GM10847 (cell line): Measurements from ENCODE around the gene CERS6.

Experiments
- POLR2A ChIP-seq: IDR thresholded peaks from 2 replicates; pipeline ENCODE4 v1.6.1; 2011; ENCODE audit not compliant: insufficient read length; ENCODE audit errors: extremely low read depth

Gene CERS6

DNA sequence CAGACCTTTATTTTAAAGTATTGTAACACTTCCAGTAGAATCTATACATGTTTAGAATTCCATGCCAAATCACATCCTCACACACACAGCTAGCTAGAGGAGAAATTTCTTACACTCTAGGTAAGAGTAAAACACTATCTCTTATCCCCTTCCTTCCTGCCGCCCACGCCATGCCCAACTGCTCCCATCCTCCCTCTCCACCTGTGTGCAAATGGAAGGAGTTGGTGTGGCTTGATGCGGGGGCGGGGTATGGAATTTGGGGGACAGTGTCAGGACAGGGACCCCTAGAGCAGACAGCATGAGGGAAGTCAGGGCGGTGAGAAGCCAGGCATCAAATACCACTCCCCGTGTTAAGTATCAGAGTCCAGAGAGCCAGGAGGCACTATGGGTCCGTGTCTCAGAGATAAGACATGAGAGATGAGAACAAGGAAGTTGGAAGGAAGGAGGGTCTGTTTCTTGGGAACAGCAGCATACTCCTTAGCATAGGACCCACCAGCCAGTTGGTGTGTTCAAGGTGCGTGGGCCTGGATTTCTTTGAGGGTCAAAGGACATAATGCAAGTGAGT is 297.8 kb downstream of the CERS6 start:
- TF ChIP-seq POLR2A, result no peak

DNA sequence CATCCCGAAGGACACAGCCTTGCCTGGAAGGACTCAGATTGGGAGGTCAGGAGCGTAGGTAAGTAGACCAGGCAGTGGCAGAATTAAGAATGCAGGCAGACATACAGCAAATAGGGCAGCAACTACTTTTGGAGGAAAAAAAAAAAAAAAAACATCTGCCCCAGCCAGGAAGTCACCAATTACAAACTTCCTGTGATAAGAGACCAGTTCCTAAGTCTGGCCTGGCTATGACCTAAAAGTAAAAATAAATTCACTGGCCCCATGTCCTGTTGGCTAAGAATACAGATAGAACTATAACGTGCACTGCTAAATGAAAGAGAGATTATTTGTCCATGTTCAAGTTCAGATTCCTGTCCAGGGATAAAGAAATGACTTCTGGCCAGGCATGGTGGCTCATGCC is 301.2 kb downstream of the CERS6 start:
- TF ChIP-seq POLR2A, result no peak

DNA sequence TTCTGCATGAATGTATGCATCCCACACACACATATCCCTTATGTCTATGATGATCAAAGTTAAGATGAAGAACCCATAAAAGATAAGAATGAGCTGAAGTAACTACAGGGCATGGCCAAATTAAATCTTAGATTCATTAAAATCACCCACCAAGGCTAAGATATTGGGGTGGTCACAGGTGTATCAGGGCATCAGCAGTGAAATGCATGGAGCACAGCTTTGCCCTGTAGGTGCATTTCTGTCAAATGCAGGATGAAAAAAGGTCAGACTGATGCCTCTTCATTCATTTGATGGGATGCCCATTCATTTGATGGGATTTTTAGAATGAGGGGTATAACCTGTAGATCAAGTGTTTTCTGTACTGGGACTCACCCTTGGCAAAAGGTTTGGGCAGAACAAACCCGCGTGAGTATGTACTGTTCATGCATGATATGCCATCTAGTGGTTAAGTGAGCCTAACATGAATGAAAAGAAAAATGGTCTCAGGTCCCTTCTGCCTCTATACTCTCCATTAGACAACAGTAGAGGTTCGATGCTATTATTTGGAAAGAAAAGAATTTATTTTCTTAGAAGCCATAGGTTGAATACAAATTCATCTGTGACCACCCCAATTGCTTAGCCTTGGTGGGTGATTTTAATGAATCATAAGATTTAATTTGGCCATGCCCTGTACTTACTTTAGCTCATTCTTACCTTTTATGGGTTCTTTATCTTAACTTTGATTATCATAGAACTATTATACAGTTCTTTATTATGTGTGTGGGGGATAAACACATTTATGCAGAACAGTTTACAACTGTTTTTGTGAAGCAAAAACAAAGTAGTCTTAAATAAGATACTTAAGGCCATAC is 303.1 kb downstream of the CERS6 start:
- TF ChIP-seq POLR2A, result no peak

DNA sequence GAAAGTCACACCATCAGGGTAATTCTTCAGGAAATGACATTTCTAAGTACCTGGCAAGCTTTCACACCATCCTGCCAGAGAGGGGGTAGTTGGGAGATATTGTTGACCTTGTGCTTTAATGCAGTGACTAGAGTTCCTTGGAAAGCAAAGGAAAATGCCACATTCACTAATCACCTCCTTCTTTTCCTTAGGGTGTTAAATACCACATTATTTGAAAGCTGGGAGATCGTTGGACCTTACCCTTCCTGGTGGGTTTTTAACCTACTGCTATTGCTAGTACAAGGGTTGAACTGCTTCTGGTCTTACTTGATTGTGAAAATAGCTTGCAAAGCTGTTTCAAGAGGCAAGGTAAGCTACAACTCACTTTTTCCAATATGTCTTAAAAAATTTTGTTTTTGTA is 309.3 kb downstream of the CERS6 start:
- TF ChIP-seq POLR2A, result no peak

DNA sequence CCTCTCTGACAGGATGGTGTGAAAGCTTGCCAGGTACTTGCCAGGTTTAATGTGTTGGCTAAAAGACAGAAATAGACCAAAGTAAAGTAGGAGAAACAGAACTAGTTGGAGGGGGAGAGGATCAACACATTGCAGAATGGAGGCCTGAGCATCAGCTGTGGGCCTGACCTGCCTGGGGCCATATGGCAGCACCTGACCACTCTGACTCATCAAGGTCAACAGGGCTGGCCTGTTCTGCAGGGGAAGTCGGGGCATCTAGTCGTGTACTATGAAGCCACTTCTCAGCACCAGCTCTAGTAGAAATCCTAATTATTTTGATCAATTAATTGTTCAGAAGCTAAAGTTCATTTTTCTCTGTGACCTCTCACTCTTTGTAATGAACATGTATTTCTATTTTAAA is 310.5 kb downstream of the CERS6 start:
- no peak for TF ChIP-seq POLR2A

DNA sequence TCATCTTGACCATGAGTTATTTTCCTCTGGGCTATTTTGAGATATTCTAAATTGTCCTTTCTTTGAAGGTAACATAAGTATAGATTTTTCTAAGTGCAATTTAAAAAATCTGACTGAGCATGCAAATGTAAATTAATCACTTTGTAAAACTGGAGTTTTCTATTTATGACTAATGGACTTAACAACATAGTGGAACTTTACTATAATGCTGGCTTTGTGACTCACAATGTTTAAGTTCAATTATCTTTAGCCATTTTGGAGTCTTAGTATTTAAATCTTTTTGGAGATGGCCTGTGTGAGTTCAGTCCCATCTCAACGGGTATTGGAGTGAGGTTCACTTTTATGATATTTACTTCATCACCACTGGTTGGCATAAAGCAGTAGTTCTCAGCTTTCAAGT is 311.2 kb downstream of the CERS6 start:
- no peak for TF ChIP-seq POLR2A

DNA sequence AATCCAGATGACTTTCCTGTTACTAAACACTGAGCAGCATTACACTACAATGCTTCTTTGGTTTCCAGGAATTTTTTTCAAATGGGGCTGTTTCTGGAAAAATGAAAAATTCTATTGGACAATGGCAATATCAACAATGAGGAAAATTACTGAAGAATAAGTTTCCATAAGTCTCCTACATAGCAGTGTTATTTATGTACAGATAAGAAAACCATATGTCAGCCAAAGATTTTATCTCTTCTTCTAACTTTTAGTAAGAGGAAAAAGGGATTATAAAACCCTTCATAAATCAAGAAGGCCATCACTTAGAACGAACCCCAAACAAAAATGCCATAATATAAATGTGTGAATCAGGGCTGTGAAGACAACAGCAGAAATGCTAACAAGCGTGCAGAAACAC is 314.7 kb downstream of the CERS6 start:
- no peak for TF ChIP-seq POLR2A

DNA sequence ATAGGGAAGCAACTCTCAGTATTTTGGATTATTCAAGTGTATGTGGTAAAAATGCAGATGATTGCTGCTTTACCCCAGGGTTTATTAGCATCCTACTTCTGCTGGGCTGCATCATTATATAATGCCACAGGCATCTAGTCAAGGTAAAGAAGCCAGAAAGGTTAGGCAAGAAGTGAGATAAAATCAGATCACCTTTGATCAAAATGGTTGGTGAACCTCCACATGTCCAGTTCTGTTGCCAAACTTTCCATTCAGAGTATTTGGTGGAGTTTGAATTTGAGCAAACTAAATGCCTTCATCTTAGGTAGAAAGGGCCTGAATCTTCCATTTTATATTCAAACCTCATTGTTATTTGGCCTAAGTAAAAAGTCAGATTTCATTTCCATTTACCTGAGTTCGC is 316.6 kb downstream of the CERS6 start:
- TF ChIP-seq POLR2A, result no peak

DNA sequence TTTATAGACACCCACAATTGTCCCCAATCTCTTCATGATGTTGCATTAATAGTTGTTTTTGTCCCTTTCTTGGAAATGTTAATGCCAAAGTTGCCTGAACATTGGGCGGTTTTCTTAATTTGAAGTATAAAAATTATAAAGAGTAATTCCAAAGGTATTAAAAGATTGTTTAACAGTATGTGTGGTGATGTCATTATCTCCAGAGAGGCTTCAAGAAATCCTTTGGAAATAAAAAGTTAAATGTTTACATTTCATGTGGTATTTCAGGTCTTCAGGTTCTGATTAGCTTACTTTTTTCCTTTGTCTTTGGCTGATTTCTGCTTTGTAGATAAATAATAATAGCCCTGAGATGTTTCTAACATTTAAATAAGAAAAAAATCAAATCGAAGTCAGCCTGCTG is 317.1 kb downstream of the CERS6 start:
- TF ChIP-seq POLR2A, result no peak

DNA sequence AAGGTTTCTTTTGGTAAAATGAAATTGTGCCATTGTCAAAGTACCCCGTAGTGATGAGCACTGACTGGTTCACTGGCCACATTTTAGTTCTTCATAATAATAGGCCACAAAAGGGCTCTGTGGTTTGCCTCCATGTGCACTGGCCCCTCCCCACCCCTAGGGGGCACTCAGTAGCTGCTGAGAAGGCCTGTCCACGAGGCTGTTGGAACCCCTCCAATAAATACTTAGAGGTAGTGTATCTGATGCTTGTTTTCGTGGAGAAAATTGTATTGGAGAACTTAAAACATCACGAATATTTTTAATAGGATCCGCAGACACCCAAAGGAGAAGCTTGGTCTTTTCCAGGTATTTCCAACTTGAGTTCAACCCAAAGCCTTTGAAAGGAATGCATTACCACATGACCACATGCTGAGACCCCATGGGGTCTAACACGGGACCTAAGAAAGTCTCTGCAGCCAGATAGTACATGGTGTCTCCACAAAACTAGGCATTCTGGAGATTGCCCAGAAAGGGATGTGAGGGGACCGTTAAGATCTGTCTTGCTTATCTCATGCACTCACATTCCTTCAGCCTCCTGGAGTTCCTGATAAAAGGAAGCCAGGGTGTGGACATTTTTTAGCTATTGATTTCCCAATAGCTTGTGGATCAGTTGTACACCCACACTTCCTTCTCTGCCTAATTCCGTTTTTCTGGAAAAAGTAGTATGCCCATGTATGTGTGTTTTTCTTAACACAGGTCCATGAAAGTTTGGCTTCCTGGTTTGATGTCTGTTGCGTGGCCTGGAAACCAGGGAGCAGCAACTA is 317.8 kb downstream of the CERS6 start:
- TF ChIP-seq POLR2A, result no peak

DNA sequence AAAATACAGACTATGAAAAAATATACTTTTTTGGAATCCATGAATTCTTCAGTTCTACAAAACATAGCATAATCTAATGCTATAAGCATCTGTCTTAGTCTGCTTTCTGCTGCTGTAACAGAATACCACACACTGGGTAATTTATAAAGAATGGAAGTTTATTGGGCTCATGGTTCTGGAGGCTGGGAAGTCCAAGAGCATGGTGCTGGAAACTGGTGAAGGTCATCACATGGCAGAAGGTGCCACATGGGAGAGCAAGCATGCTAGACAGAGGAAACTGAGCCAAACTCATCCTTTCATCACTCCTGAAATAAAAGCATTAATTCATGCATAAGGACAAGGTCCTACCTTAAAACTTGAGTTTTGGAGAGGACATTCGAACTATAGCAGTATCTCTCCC is 319.8 kb downstream of the CERS6 start:
- no peak for TF ChIP-seq POLR2A

DNA sequence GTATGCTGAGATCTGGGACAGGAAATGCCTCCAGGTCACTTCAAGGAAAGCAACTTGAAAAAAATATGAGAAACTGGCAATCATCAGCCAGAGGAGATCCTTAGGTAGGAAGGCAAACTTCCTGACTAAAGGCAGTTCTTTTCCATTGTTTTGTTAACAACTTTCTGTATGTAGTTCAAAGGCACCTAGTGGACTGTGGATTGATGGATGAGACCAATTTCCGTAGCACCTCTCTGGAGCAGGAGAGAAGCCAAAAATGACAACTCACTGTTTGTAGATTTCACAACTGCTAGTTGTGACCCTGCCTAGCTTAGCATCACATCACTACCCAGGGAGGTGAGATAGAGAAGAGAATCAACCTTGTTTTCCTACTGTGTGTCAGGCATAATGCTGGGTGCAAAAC is 324.6 kb downstream of the CERS6 start:
- TF ChIP-seq POLR2A, result no peak

DNA sequence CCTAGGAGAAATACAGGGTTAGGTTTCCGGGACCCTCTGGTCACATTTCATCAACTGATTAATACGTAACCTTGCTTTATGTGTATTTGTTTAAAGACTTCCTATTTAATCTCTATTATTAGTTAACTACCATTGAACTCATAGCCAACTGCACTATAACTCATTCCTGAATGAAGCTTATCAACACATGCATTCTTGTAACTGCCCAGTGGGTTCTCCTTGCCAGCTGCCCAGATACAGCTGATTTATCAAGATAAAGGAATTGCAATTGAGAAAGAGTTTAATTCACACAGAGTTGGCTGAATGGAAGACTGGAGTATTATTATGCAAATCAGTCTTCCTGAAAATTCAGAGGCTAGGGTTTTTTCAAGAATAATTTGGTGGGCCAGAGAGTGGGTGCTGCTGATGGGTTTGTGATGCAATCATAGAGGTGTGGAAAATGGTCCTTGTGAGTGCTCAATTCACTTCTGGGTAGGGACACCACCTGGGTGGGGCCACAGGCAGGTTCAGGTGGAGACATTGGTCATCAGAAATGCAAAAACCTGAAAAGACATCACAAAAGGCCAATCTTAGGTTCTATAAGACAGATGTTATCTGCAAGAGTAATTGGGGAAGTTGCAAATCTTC is 325.2 kb downstream of the CERS6 start:
- TF ChIP-seq POLR2A, result no peak

DNA sequence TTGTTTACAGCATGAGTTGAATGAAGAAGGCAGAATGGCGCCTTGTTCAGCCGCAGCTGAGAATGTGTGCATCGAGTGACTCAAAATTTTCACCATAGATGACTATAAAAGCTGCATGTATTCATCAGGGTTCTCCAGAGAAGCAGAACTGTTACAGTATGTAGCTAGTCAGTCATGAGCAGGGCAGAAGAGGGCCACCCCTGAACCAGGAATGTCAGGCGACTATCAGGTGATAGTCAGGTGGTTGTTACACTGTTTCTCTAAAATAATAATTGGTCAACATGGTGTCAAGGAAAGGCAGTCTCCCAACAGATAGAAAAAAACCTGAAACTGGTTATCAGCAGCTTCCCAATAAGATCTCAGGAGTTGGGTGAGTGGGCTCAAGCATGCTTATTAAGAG is 326.2 kb downstream of the CERS6 start:
- TF ChIP-seq POLR2A, result no peak

DNA sequence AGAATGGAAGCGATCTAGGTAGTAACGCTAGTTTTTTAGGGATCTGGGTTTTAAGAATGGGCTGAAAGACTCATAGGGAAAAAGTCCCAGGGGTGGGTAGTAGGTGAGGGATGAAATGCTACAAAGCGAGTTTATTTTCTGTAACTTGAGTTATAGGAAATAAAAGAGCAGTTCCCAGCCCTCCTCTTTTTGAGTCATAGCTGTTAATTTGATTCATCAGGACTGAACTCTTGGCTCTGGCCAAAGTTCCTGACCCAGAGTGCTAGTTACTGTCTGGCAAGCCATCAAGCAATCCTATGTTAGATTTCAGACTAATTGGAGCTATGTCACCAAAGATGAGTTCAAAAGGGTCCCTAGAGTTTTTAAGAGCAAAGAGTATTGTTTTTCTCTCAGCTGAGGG is 328.9 kb downstream of the CERS6 start:
- no peak for TF ChIP-seq POLR2A

DNA sequence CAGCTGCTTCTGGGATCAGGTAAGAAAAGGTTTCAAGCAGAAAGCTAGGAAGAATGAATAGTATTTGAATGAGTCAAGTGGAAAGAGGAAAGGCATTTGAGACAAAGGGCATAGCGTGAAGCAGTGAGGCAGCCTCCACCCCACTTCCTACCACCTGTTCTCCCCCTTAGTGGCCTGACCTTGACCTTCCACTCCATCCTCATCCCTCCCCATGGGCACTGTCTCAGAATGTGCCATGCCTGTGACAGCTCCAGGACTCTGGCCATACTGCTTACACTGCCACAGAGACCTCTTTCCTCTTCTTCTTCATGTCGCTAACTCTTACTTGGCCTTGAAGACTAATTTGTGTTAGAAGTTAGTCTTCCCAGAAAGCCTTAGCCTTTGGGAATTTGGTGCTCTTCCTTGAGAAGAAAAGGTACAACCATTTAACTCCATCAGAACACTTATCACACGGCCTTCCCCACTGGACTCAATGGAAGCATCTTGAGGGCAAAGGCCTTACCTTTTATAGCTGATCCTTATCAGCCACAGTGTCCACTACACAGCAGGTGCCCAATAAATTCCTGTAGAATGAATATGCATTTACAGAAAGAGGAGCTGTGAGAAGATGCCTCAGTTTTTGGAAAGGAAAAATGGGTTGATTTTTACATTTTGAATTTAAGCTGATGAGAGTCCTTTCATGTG is 331.2 kb downstream of the CERS6 start:
- TF ChIP-seq POLR2A, result no peak
